IMR-90 (cell line): Measurements from ENCODE around the gene WDR5. TPM values are rescaled to one million over a fixed set of nuclear protein-coding genes. Genes with fewer than 3 reads are reported as not detected.
A peak's percentile ranks its signal among the peaks of the same experiment; 100 is the strongest.

ENCODE experiments used
- ATAC-seq: fragments of 200-7000 bp; cut with Tn5 transposase; 2 replicates; pipeline ENCODE4 v1.9.1; 2020; ENCODE audit warnings: low read depth, mild to moderate bottlenecking, moderate library complexity
- BruUV-seq: library from RNA; stranded (reverse); fragments of 400-500 nt; replicated peaks from 2 replicates; lab custom pipeline; 2021; lab: Mats Ljungman, UMichigan
- CTCF ChIA-PET: fragments of 300-600 bp; formaldehyde crosslinking; extraction: SDS; loops from one replicate; lab custom pipeline; 2021; ENCODE audit warnings: antibody characterized with exemption; lab: Yijun Ruan, JAX
- POLR2A ChIA-PET: fragments of 300-600 bp; sonication (Branson Sonifier 250); formaldehyde crosslinking; loops from one replicate; lab custom pipeline; 2022; ENCODE audit warnings: antibody characterized with exemption; ENCODE audit not compliant: unreplicated experiment; lab: Charles Lee
- DNase-seq: peaks from one replicate; pipeline ENCODE4 v3.0.0; 2013
- H2AFZ ChIP-seq: replicated peaks from 2 replicates; pipeline ENCODE3; 2013; ENCODE audit warnings: low read length, mild to moderate bottlenecking; ENCODE audit not compliant: poor library complexity
- H2AK5ac ChIP-seq: 2 replicates; pipeline ENCODE4 v1.6.1; 2013; ENCODE audit warnings: low read depth, low read length, inconsistent platforms
- H2AK9ac ChIP-seq: replicated peaks from 2 replicates; pipeline ENCODE3; 2013; ENCODE audit warnings: mild to moderate bottlenecking, low read depth, low read length, moderate library complexity; ENCODE audit not compliant: poor library complexity
- H2BK120ac ChIP-seq: 2 replicates; pipeline ENCODE4 v1.6.1; 2013; ENCODE audit warnings: low read depth, low read length, inconsistent platforms
- H2BK15ac ChIP-seq: 3 replicates; pipeline ENCODE4 v1.6.1; 2013; ENCODE audit warnings: low read depth, low read length, inconsistent platforms
- H2BK20ac ChIP-seq: 2 replicates; pipeline ENCODE4 v1.6.1; 2013; ENCODE audit warnings: low read depth, mild to moderate bottlenecking, inconsistent platforms, low read length, moderate library complexity
- H2BK5ac ChIP-seq: 2 replicates; pipeline ENCODE4 v1.6.1; 2013; ENCODE audit warnings: mild to moderate bottlenecking, low read depth, low read length, inconsistent platforms; ENCODE audit not compliant: poor library complexity, severe bottlenecking
- H3K14ac ChIP-seq: replicated peaks from 2 replicates; pipeline ENCODE4 v1.6.1; 2013; ENCODE audit warnings: low read depth, low read length, inconsistent platforms
- H3K18ac ChIP-seq: 2 replicates; pipeline ENCODE4 v1.6.1; 2013; ENCODE audit warnings: low read depth, low read length, control low read depth
- H3K23ac ChIP-seq: 2 replicates; pipeline ENCODE4 v1.6.1; 2013; ENCODE audit warnings: low read depth, low read length, inconsistent platforms
- H3K27ac ChIP-seq: 2 replicates; pipeline ENCODE4 v1.5.1; 2013; ENCODE audit warnings: mild to moderate bottlenecking, control low read depth, low read length; ENCODE audit not compliant: insufficient read depth
- H3K27me3 ChIP-seq: 2 replicates; pipeline ENCODE4 v1.6.1; 2013; ENCODE audit warnings: low read length; ENCODE audit not compliant: control insufficient read depth, insufficient read depth
- H3K36me3 ChIP-seq: 2 replicates; pipeline ENCODE4 v1.6.1; 2013; ENCODE audit warnings: low read length, mixed read lengths; ENCODE audit not compliant: control insufficient read depth, insufficient read depth
- H3K4ac ChIP-seq: 2 replicates; pipeline ENCODE4 v1.6.1; 2013; ENCODE audit warnings: low read depth, low read length, inconsistent platforms
- H3K4me1 ChIP-seq: 2 replicates; pipeline ENCODE4 v1.6.1; 2013; ENCODE audit warnings: low read length, mixed read lengths; ENCODE audit not compliant: control insufficient read depth, insufficient read depth
- H3K4me2 ChIP-seq: 2 replicates; pipeline ENCODE4 v1.6.1; 2013; ENCODE audit warnings: low read depth, mild to moderate bottlenecking, control low read depth, low read length, moderate library complexity
- H3K4me3 ChIP-seq: 2 replicates; pipeline ENCODE4 v1.5.1; 2013; ENCODE audit warnings: low read depth, mild to moderate bottlenecking, control low read depth, low read length, moderate library complexity; ENCODE audit not compliant: insufficient read depth
- H3K56ac ChIP-seq: 2 replicates; pipeline ENCODE4 v1.6.1; 2013; ENCODE audit warnings: low read length, inconsistent platforms; ENCODE audit not compliant: insufficient read depth; ENCODE audit errors: extremely low read depth
- H3K79me1 ChIP-seq, 2 experiments: 2 replicates each; pipeline ENCODE4 v1.6.1; 2013; ENCODE audit warnings: low read length in 2 of 2, inconsistent platforms in 1 of 2, low read depth in 1 of 2
- H3K9ac ChIP-seq: 2 replicates; pipeline ENCODE4 v1.6.1; 2013; ENCODE audit warnings: low read depth, low read length, control low read depth
- H3K9me1 ChIP-seq: 2 replicates; pipeline ENCODE4 v1.6.1; 2013; ENCODE audit warnings: low read length, inconsistent platforms; ENCODE audit not compliant: insufficient read depth
- H3K9me3 ChIP-seq: 2 replicates; pipeline ENCODE4 v1.6.1; 2013; ENCODE audit warnings: low read length; ENCODE audit not compliant: control insufficient read depth, insufficient read depth
- H4K20me1 ChIP-seq: 2 replicates; pipeline ENCODE4 v1.6.1; 2013; ENCODE audit warnings: low read length, inconsistent platforms; ENCODE audit not compliant: insufficient read depth
- H4K5ac ChIP-seq: 2 replicates; pipeline ENCODE4 v1.6.1; 2013; ENCODE audit warnings: mild to moderate bottlenecking, low read depth, low read length, control low read depth
- H4K8ac ChIP-seq, 2 experiments: 2 replicates each; pipeline ENCODE4 v1.6.1; 2013; ENCODE audit warnings: low read depth in 2 of 2, low read length in 2 of 2, control low read depth in 1 of 2, inconsistent platforms in 1 of 2
- H4K91ac ChIP-seq: 2 replicates; pipeline ENCODE4 v1.6.1; 2013; ENCODE audit warnings: low read depth, low read length, inconsistent platforms; ENCODE audit not compliant: insufficient read depth
- BHLHE40 ChIP-seq: fragments of 150-350 bp; IDR thresholded peaks from 2 replicates; pipeline ENCODE4 v1.6.1; 2016; ENCODE audit warnings: mild to moderate bottlenecking, low read depth, low read length
- CEBPB ChIP-seq: IDR thresholded peaks from 2 replicates; pipeline ENCODE4 v1.6.1; 2012; ENCODE audit warnings: low read depth, low read length, improper control_type of control experiment
- CHD1 ChIP-seq: IDR thresholded peaks from 2 replicates; pipeline ENCODE4 v1.6.1; 2012; ENCODE audit warnings: low read depth, low read length, improper control_type of control experiment
- FOS ChIP-seq: fragments of 150-350 bp; IDR thresholded peaks from 2 replicates; pipeline ENCODE4 v1.6.1; 2016; ENCODE audit warnings: low read depth, low read length
- MAFK ChIP-seq: IDR thresholded peaks from 2 replicates; pipeline ENCODE4 v1.6.1; 2012; ENCODE audit warnings: low read depth, low read length, improper control_type of control experiment
- MAZ ChIP-seq: IDR thresholded peaks from 2 replicates; pipeline ENCODE4 v1.6.1; 2012; ENCODE audit warnings: low read depth, mild to moderate bottlenecking, low read length, improper control_type of control experiment, moderate library complexity, borderline replicate concordance
- MXI1 ChIP-seq: IDR thresholded peaks from 2 replicates; pipeline ENCODE4 v1.6.1; 2012; ENCODE audit warnings: low read depth, mild to moderate bottlenecking, low read length, moderate library complexity, borderline replicate concordance
- NFE2L2 ChIP-seq: fragments of 150-350 bp; IDR thresholded peaks from 2 replicates; pipeline ENCODE4 v1.6.1; 2016; ENCODE audit warnings: low read depth, mild to moderate bottlenecking, low read length
- POLR2A ChIP-seq: IDR thresholded peaks from 2 replicates; pipeline ENCODE4 v1.6.1; 2012; ENCODE audit warnings: mild to moderate bottlenecking, low read depth, low read length
- RAD21 ChIP-seq: IDR thresholded peaks from 2 replicates; pipeline ENCODE4 v1.6.1; 2012; ENCODE audit warnings: low read length, improper control_type of control experiment
- RCOR1 ChIP-seq: IDR thresholded peaks from 2 replicates; pipeline ENCODE4 v1.6.1; 2012; ENCODE audit warnings: mild to moderate bottlenecking, low read length, improper control_type of control experiment; ENCODE audit not compliant: insufficient replicate concordance
- RFX5 ChIP-seq: IDR thresholded peaks from 2 replicates; pipeline ENCODE4 v1.8.0; 2012; ENCODE audit warnings: low read depth, mild to moderate bottlenecking, low read length, moderate library complexity
- SMC3 ChIP-seq: fragments of 150-350 bp; IDR thresholded peaks from 2 replicates; pipeline ENCODE4 v1.6.1; 2016; ENCODE audit warnings: low read depth, mild to moderate bottlenecking, antibody characterized with exemption, low read length, moderate library complexity
- WGBS, 2 experiments: methylation state at CpG; one replicate each; pipeline versions ENCODE4 v1.1.5 to v1.1.7; 2013; ENCODE audit warnings: missing lambda C conversion rate in 2 of 2; ENCODE audit not compliant: insufficient read length in 1 of 2; ENCODE audit errors: extremely low coverage in 2 of 2; 5-methylcytosine and 5-hydroxymethylcytosine counted together
- dilution Hi-C: fragments of 300-500 bp; cut with HindIII; formaldehyde crosslinking; loops from one replicate; pipeline ENCODE4 v1.14.3; 2018; ENCODE audit warnings: low sequenced_read_pairs; ENCODE audit not compliant: unreplicated experiment
- in situ Hi-C: fragments of 300-500 bp; cut with MboI; formaldehyde crosslinking; loops from 3 replicates; pipeline ENCODE4 v1.14.3; 2019; ENCODE audit warnings: low sequenced_read_pairs, inconsistent platforms, mixed read lengths
- intact Hi-C: fragments of 100-400 bp; cut with micrococcal nuclease; formaldehyde crosslinking; loops from 2 replicates; pipeline ENCODE4 v1.10.0; 2022
- polyA plus RNA-seq, 3 experiments: library from polyadenylated mRNA; depleted of rRNA; stranded (reverse); fragments of >200 nt; gene quantifications; 2 replicates each; pipeline ENCODE4 v1.2.3, GENCODE V29; 2012; ENCODE audit warnings: low replicate concordance in 1 of 3
- total RNA-seq: library from RNA; depleted of rRNA; stranded (reverse); fragments of >200 nt; gene quantifications from 2 replicates; pipeline ENCODE4 v1.2.3, GENCODE V29; 2012
- TF ChIP-seq, protein P1 (sequence below): fragments of 150-350 bp; IDR thresholded peaks from 2 replicates; pipeline ENCODE4 v1.6.1; 2016; ENCODE audit warnings: low read depth, mild to moderate bottlenecking, low read length, moderate library complexity, borderline replicate concordance
- TF ChIP-seq, protein P2 (sequence below): conservative IDR thresholded peaks from 2 replicates; pipeline ENCODE4 v1.5.1; 2012; ENCODE audit warnings: mild to moderate bottlenecking, low read depth, low read length, improper control_type of control experiment
- TF ChIP-seq, protein P3 (sequence below): fragments of 150-350 bp; IDR thresholded peaks from 2 replicates; pipeline ENCODE4 v1.6.1; 2017; ENCODE audit warnings: mild to moderate bottlenecking, antibody characterized with exemption, low read length, low read depth

Gene WDR5
- total and polyA plus RNA-seq, 2 of the 4 experiments (the other 2 are of a cell fraction), result 18.3 to 26.6 TPM

DNA sequence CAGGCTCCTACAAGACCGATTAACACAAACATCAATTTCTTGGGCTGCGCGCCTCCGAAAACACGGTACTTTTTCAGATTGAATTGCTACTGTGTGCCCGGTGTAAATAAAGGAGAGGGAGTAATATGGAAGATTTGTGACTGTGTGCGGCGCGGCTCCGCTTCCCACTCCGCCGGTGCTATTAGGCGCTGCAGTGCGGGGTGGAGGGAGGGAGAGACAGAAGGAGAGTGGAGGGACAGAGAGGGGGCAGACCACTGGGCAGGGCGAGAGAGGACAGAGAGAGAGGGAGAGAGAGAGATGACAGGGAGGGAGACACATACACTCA lies 53.2 kb downstream of the WDR5 start:
- Histone ChIP-seq H3K36me3 (no peaks in the 10 kb centered on the region), H3K4ac (no peak overlapping the region), H2BK120ac (no peak overlapping the region; the same call in 1 of the 2 replicates), H2AK9ac (no peak overlapping the region), H2BK15ac (no peak overlapping the region), H3K9ac (no peak overlapping the region), H3K14ac (no peak overlapping the region), H2BK5ac (no peak overlapping the region), H2BK20ac (no peak overlapping the region), H4K5ac (no peak overlapping the region), H3K9me1 (no peaks in the 10 kb centered on the region; the same call in 1 of the 2 replicates), H3K79me1 (no peaks in the 10 kb centered on the region), H4K8ac (no peak overlapping the region), H3K4me3 (no peak overlapping the region), H3K23ac (no peak overlapping the region), H3K9me3 (no peaks in the 10 kb centered on the region), H2AK5ac (no peak overlapping the region; the same call in 1 of the 2 replicates), H3K4me1 (peaks cover 12% of the 10 kb centered on the region; the same call in 1 of the 2 replicates), H3K4me2 (no peak overlapping the region), H3K56ac (no peak overlapping the region), H4K20me1 (no peaks in the 10 kb centered on the region; the same call in 1 of the 2 replicates), H3K27ac (no peak overlapping the region), H4K91ac (no peak overlapping the region), H3K27me3 (peaks cover 27% of the 10 kb centered on the region), H3K18ac (no peak overlapping the region), H2AFZ (peak overlapping the region; percentile 66)
- TF ChIP-seq FOS, result no peak
- TF ChIP-seq, protein P1, sequence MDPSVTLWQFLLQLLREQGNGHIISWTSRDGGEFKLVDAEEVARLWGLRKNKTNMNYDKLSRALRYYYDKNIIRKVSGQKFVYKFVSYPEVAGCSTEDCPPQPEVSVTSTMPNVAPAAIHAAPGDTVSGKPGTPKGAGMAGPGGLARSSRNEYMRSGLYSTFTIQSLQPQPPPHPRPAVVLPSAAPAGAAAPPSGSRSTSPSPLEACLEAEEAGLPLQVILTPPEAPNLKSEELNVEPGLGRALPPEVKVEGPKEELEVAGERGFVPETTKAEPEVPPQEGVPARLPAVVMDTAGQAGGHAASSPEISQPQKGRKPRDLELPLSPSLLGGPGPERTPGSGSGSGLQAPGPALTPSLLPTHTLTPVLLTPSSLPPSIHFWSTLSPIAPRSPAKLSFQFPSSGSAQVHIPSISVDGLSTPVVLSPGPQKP, result no peak
- no peak for TF ChIP-seq MAFK
- TF ChIP-seq BHLHE40, result no peak
- TF ChIP-seq MXI1, result no peak
- no peak for TF ChIP-seq POLR2A
- no peak for TF ChIP-seq RFX5
- TF ChIP-seq, protein P2, sequence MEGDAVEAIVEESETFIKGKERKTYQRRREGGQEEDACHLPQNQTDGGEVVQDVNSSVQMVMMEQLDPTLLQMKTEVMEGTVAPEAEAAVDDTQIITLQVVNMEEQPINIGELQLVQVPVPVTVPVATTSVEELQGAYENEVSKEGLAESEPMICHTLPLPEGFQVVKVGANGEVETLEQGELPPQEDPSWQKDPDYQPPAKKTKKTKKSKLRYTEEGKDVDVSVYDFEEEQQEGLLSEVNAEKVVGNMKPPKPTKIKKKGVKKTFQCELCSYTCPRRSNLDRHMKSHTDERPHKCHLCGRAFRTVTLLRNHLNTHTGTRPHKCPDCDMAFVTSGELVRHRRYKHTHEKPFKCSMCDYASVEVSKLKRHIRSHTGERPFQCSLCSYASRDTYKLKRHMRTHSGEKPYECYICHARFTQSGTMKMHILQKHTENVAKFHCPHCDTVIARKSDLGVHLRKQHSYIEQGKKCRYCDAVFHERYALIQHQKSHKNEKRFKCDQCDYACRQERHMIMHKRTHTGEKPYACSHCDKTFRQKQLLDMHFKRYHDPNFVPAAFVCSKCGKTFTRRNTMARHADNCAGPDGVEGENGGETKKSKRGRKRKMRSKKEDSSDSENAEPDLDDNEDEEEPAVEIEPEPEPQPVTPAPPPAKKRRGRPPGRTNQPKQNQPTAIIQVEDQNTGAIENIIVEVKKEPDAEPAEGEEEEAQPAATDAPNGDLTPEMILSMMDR, result no peak
- no peak for TF ChIP-seq RCOR1
- TF ChIP-seq RAD21, result no peak
- TF ChIP-seq CHD1, result no peak
- TF ChIP-seq NFE2L2, result no peak
- TF ChIP-seq, protein P3, sequence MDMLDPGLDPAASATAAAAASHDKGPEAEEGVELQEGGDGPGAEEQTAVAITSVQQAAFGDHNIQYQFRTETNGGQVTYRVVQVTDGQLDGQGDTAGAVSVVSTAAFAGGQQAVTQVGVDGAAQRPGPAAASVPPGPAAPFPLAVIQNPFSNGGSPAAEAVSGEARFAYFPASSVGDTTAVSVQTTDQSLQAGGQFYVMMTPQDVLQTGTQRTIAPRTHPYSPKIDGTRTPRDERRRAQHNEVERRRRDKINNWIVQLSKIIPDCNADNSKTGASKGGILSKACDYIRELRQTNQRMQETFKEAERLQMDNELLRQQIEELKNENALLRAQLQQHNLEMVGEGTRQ, result no peak
- no peak for TF ChIP-seq MAZ
- TF ChIP-seq CEBPB, result no peak
- no peak for TF ChIP-seq SMC3
- ChIA-PET POLR2A (no interaction called here), CTCF (no interaction called here)
- no peak for DNase-seq
- 20% methylated on average over 7 of the region's 15 CpGs; no CpG with 5 or more reads in 1 of the 2 experiments for WGBS, 2 experiments
- dilution Hi-C loops (no loop called here), in situ Hi-C loops (no loop called here), intact Hi-C loops (loop anchor here (5.0 kb wide), 1 partner anchor 138 kb away; the partner anchor contains the start of gene RXRA)
- ATAC-seq, result peak; percentile 43
- no TSS peak for BruUV-seq
